TTC549 (cell line): ENCODE data around the gene USP4.
"Not testable (repeated sequence)": the region's sequence is repeated elsewhere in the genome, so short reads cannot be mapped to it uniquely, and the experiment has no call there.

Source experiments
- FAIRE-seq: peaks from 2 replicates; lab custom pipeline; 2012; peaks lifted over from hg19 to GRCh38; lab: Jason Lieb, UNC

The USP4 gene

GRCh38 chr3:49351521-49352011, 11.7 kb upstream of the USP4 start:
- FAIRE-seq: no peak

- no peak for FAIRE-seq
Measured at GRCh38 chr3:49349348-49350114, 9.7 kb upstream of the USP4 start.

- FAIRE-seq: not testable (repeated sequence)
Measured at GRCh38 chr3:49348361-49348760, 8.5 kb upstream of the USP4 start.

GRCh38 chr3:49346797-49347251, 7.0 kb upstream of the USP4 start:
- FAIRE-seq: no peak

GRCh38 chr3:49343163-49343562, 3.3 kb upstream of the USP4 start:
- no peak for FAIRE-seq

- FAIRE-seq: no peak
Measured at GRCh38 chr3:49341996-49342395, 2.1 kb upstream of the USP4 start.

- FAIRE-seq: no peak
Measured at GRCh38 chr3:49339581-49339940, 292 bp downstream of the USP4 start.

- FAIRE-seq: no peak
Measured at GRCh38 chr3:49333916-49334633, 5.8 kb downstream of the USP4 start.

- FAIRE-seq: no peak
Measured at GRCh38 chr3:49333091-49333490, 6.8 kb downstream of the USP4 start.

- no peak for FAIRE-seq
Measured at GRCh38 chr3:49329186-49329585, 10.7 kb downstream of the USP4 start.

- not testable (repeated sequence) for FAIRE-seq
Measured at GRCh38 chr3:49328350-49328749, 11.5 kb downstream of the USP4 start.

- no peak for FAIRE-seq
Measured at GRCh38 chr3:49327485-49327884, 12.4 kb downstream of the USP4 start.

GRCh38 chr3:49324768-49325167, 15.1 kb downstream of the USP4 start:
- no peak for FAIRE-seq

- no peak for FAIRE-seq
Measured at GRCh38 chr3:49316696-49317457, 23.0 kb downstream of the USP4 start.

GRCh38 chr3:49313896-49314688, 25.8 kb downstream of the USP4 start:
- no peak for FAIRE-seq

- no peak for FAIRE-seq
Measured at GRCh38 chr3:49311283-49311682, 28.6 kb downstream of the USP4 start.

GRCh38 chr3:49310677-49311076, 29.2 kb downstream of the USP4 start:
- no peak for FAIRE-seq

- no peak for FAIRE-seq
Measured at GRCh38 chr3:49305608-49306007, 34.2 kb downstream of the USP4 start.

- no peak for FAIRE-seq
Measured at GRCh38 chr3:49302613-49303012, 37.2 kb downstream of the USP4 start.

- FAIRE-seq: no peak
Measured at GRCh38 chr3:49300595-49300994, 39.3 kb downstream of the USP4 start.

GRCh38 chr3:49298511-49298910, 41.3 kb downstream of the USP4 start:
- no peak for FAIRE-seq

GRCh38 chr3:49296781-49297411, 43.0 kb downstream of the USP4 start:
- no peak for FAIRE-seq
